HG03175 (cell line): ENCODE results near the gene ZG16B.

ENCODE experiments used
- ATAC-seq: cut with Tn5 transposase; IDR thresholded peaks from one replicate; pipeline ENCODE4 v1.9.1; 2021; ENCODE audit warnings: mild to moderate bottlenecking, moderate library complexity; ENCODE audit not compliant: unreplicated experiment

Gene ZG16B

GRCh38 chr16:2804728-2805127 lies 25.4 kb upstream of the ZG16B start:
- ATAC-seq, result no peak

DNA sequence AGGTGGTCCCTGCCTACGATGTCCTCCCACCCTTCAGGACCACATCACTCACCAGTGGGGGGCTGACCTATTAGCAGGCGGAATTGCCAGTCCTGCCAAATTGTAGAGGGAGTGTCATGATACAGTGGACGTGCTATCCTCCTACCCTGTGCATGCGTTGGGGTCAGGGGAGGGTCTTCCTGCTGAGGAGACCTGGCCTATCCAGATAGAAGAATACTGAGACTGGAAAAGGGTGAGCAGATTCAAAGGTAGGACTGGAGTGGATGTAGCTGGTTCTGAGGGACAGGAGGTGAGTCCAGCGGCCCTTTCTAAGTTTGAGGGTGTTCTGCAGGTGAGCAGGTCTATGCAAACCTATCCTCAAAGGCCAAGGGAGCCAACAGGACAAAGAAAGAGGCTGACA lies 23.8 kb upstream of the ZG16B start:
- ATAC-seq, result no peak

DNA sequence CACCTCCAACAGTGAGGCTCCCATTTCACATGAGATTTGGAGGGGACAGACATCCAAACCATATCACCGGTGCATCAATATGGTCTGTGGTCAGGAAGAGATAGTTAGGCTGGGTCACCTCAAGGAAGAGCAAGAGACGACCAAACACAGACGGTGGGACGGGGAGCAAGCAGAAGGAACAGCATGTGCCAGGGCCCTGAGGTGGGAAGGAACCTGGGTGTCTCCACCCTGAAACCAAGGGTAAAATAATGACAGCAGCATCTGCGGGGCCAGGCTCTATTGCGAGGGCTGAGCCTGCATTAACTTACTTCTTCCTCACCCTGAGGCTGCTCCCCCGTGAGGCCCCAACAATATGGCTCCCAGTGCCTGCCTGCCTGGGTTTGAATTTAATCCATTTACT lies 21.9 kb upstream of the ZG16B start:
- ATAC-seq, result no peak

- no peak for ATAC-seq
Observed at GRCh38 chr16:2809149-2809760, 20.8 kb upstream of the ZG16B start.

GRCh38 chr16:2810651-2811050 lies 19.5 kb upstream of the ZG16B start:
- ATAC-seq, result no peak

DNA sequence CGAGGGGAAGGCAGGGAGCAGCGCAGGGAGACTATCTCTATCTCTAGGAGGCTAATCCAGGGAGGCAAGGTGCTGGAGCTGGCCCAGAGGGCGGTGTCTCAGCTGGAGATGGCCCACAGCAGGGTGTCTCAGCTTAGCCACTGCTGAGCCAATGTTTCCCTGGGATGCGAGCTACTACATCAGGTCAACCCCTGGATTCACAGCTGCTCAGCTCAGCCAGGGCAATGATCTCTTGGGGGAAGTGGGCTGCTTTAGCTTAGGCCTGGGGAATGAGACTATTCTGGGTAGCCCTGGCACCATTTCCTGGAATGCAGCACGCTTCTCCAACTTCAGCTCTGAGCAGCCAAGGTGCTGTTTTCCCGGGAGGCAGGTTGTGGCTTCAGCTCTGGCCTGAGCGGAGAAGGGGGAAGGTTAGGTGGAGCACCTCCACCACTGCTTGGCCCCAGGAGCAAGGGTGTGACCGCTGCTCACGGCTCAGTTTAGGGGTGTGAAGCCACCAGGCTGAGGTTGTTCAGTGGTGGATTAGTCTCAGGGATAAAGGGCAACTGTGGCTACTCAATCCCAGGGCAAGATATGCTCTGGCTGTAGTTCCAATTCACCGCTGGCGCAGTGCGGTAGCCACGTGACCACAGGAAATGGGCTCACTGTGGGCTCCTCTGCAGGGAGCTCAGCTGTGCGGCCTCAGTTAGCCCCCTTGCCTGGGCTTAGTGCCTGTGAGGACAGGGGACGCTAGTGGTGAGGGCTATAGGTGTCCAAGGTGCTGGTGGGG lies 18.2 kb upstream of the ZG16B start:
- no peak for ATAC-seq

GRCh38 chr16:2813771-2814221 lies 16.3 kb upstream of the ZG16B start:
- ATAC-seq, result no peak

DNA sequence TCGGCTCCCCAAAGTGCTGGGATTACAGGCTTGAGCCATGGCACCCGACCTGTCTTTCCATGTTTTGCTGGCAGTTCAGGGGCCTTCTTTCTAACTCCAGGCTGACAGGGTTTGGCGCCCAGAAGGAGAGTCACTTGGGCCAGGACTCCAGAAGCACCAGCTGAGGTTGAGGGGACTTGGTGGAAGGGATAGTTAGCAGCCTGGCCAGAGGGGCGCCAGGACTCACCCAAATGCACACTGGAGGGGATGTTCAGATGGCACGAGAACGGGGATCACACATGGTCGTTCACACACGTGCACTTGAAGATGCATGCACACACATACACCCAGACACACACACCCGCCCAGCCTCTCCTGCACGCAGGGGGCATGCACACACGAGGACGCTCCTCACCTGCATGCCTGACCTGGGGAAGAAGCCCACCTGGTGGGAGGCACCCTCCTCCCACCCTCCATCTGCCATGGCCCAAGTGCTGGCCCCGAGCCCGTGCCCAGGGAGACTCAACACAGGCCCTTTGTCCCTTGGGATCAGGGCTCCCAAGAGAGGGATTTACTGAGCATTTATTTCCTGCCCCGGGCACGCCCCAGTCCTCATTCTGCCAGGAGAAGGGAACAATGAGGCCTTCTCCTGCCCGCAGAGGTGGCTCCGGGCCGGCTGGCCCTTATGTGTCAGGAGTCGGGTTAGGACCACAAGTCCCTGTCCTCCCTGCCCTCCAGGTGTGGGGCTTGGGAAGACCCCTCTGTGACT lies 15.4 kb upstream of the ZG16B start:
- no peak for ATAC-seq

- ATAC-seq, result no peak
Observed at GRCh38 chr16:2815299-2815771, 14.8 kb upstream of the ZG16B start.

DNA sequence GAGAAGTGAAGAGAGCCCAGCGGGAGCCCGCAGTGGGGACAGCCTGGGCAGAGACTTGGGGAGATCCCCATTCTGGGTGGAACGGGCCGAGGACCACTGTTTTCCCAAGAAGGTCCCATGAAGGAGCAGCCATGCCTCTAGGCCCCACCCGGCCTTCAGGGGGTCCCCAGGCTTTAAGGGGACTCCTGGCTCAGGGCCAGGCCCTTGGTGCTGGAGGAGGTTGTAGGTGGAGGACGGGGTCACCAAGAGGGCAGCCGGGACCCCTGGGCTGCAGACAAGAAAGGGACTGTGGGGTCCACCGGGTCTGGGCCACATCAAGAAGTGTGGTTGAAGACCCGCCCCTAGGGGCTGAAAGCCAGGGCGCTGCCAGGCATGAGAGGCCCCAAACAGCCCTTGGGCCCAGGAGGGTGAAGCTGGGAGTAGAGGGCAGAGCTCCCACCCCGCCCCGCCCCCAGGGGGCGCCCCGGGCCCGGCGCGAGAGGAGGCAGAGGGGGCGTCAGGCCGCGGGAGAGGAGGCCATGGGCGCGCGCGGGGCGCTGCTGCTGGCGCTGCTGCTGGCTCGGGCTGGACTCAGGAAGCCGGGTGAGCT lies 13.3 kb upstream of the ZG16B start, which contains the start of gene PRSS21:
TSS of gene PRSS21 (plus strand) at position 487 of the 589 bp plus-strand sequence. CDS start at position 519, 32 bp downstream.
- ATAC-seq, result no peak

GRCh38 chr16:2817340-2818271 lies 12.5 kb upstream of the ZG16B start:
- ATAC-seq, result no peak

DNA sequence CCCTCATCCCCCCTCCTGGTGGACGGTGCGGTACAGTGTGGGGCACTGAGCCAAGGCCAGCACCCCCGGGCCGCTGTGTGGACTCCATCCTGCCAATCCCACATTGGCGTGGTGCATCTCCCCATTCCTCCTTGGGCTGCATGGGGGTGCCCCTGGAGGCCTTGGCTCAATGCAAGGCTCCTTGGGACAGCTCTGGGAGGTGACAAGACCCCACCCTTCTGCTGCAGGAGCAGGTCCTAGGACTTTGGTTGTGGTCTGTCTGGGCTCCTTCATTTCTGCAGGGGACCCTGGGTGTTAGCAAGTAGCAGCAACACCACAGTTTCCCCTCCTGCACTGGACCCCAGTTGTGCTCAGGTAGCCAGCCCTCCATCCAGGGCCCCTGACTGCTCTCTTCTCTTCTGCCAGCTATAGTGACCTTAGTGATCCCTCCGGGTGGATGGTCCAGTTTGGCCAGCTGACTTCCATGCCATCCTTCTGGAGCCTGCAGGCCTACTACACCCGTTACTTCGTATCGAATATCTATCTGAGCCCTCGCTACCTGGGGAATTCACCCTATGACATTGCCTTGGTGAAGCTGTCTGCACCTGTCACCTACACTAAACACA lies 11.7 kb upstream of the ZG16B start:
- ATAC-seq, result no peak

DNA sequence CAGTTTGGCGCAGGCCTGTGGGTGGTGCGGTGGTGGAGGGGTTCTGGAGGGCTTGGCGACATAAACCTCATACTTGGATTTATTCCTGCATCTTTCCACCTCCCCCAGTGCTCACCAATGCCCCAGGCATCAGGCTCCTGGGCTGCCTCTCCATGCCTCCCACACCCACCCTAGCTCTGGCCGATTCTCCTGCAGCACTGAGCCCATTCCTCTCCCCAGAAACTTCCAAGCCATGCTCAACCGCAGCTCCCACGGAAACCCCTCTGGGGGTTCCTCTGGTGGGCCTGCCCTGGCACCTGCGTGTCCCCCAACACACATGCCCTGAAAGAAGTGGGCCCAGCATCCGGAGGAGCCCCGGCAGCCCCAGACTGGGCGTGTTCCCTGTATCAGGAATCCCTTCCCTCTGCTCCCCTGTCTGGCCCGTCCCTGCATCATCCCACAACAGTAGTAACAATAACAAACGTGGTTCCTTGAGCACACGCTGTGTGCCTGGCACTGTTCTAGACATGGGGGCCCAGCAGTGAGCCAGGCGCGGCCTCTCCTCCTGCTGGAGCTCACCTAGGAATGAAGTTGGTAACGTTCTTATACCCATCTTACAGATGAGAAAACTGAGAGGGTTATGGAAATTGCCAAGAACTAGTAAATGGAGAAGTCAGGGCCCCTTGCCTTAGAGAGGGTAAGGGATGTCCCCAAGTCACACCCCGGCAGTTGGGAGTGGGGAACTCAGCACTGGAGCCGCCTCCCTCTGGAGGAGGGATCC lies 10.7 kb upstream of the ZG16B start:
- ATAC-seq, result no peak

- ATAC-seq, result no peak
Observed at GRCh38 chr16:2819939-2820835, 9.9 kb upstream of the ZG16B start.

- ATAC-seq, result no peak
Observed at GRCh38 chr16:2820836-2821486, 9.1 kb upstream of the ZG16B start.

DNA sequence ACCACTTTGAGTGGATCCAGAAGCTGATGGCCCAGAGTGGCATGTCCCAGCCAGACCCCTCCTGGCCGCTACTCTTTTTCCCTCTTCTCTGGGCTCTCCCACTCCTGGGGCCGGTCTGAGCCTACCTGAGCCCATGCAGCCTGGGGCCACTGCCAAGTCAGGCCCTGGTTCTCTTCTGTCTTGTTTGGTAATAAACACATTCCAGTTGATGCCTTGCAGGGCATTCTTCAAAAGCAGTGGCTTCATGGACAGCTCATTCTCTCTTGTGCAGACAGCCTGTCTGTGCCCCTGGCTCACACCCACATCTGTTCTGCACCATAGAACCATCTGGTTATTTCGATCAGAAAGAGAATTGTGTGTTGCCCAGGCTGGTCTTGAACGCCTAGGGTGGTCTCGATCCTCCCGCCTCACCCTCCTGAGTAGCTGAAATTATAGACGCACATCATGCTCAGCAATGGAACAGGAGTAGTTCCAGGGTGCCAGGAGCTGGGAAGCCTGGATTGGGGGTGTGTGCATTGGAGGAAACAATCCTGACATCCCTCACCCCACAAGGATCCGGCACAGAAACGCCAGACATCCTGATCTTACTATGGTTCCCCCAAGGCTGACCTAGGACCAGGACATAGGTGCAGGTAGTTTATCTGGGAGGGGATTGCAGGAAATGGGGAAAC lies 8.5 kb upstream of the ZG16B start:
- ATAC-seq, result no peak

DNA sequence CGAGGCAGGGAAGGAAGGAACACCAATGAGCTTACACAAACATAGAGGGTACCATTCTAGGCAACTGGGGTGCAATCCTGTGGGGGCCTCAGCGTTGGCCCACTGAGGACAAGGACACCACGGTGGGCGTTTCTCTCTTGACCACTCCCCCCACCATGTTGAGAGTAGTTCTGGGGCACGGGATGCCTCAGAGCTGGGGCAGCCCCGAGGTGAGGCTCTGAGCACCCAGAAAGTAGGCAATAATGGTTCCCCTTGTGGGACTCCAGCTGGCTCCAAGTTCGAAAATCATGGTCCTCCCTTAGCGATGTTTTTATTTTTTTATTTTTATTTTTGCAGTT lies 8.0 kb upstream of the ZG16B start:
- no peak for ATAC-seq
